Heart left ventricle (tissue), 16 donors: ENCODE measurements around the gene LZTFL1. TPM values are rescaled to one million over a fixed set of nuclear protein-coding genes. Genes with fewer than 3 reads are reported as not detected.

Experiments used
- ATAC-seq, 4 donors: fragments of 200-7000 bp; cut with Tn5 transposase; one replicate each; pipeline ENCODE4 v1.9.1; 2020 to 2022; ENCODE audit warnings: moderate library complexity in 4 of 4, mild to moderate bottlenecking in 3 of 4, moderate number of reproducible peaks in 1 of 4
- DNase-seq, 5 donors: peaks; one replicate each; pipeline ENCODE4 v3.0.0-alpha.2; 2020
- H3K27ac ChIP-seq, 12 donors: fragments of 200-600 bp; sonication (generic) in 4 of 12; one replicate each; pipeline versions ENCODE4 v1.5.0 to v1.8.0; 2016 to 2022; ENCODE audit warnings: mild to moderate bottlenecking in 2 of 12
- H3K27me3 ChIP-seq, 9 donors: fragments of 200-600 bp; sonication (generic) in 2 of 9; one replicate each; pipeline versions ENCODE4 v1.5.1 to v1.8.0; 2016 to 2022; ENCODE audit warnings: mild to moderate bottlenecking in 3 of 9
- H3K36me3 ChIP-seq, 9 donors: fragments of 200-600 bp; sonication (generic) in 2 of 9; one replicate each; pipeline versions ENCODE4 v1.5.0 to v1.8.0; 2018 to 2022; ENCODE audit warnings: mild to moderate bottlenecking in 2 of 9
- H3K4me1 ChIP-seq, 12 donors: fragments of 200-600 bp; sonication (generic) in 4 of 12; one replicate each; pipeline versions ENCODE4 v1.5.0 to v1.8.0; 2016 to 2022; ENCODE audit warnings: mild to moderate bottlenecking in 3 of 12
- H3K4me3 ChIP-seq, 12 donors: fragments of 200-600 bp; sonication (generic) in 4 of 12; one replicate each; pipeline versions ENCODE4 v1.5.0 to v1.8.0; 2017 to 2022; ENCODE audit warnings: mild to moderate bottlenecking in 9 of 12, moderate library complexity in 4 of 12
- H3K9me3 ChIP-seq, 12 donors: fragments of 200-600 bp; sonication (generic) in 4 of 12; one replicate each; pipeline versions ENCODE4 v1.5.0 to v1.8.0; 2016 to 2022; ENCODE audit warnings: mild to moderate bottlenecking in 1 of 12
- CTCF ChIP-seq, 12 donors: fragments of 200-600 bp; sonication (generic) in 4 of 12; IDR thresholded peaks; one replicate each; pipeline versions ENCODE4 v1.5.0 to v1.8.0; 2018 to 2022; ENCODE audit warnings: antibody characterized with exemption in 12 of 12, mild to moderate bottlenecking in 5 of 12
- POLR2A ChIP-seq, 2 donors: fragments of 450-650 bp; IDR thresholded peaks; one replicate each; pipeline ENCODE4 v1.6.1; 2017; ENCODE audit warnings: antibody characterized with exemption in 2 of 2, mild to moderate bottlenecking in 2 of 2, moderate library complexity in 2 of 2
- WGBS, 4 donors: extraction: QIAGEN DNeasy Blood & Tissue Kit in 2 of 4; methylation state at CpG; one replicate each; pipeline versions ENCODE4 v1.1.5 to v1.1.7; 2013 to 2018; 5-methylcytosine and 5-hydroxymethylcytosine counted together
- intact Hi-C, 10 donors: fragments of 100-400 bp; cut with DNase I; formaldehyde crosslinking; loops; one replicate each; pipeline versions ENCODE4 v1.11.1 to v1.14.2; 2022
- polyA plus RNA-seq, 2 donors: library from polyadenylated mRNA; stranded (reverse); fragments of 200-250 nt; gene quantifications; one replicate each; pipeline ENCODE4 v1.2.3, GENCODE V29; 2013
- total RNA-seq, 9 donors: library from RNA; depleted of rRNA in 2 of 9; stranded (reverse); fragments of >200 nt in 2 of 9; fragmentation: NEBNext Ultra II Directional in 3 of 9; extraction: Animal tissue kit (Norgen Biotek cat#: 25700) in 3 of 9; gene quantifications; one replicate each; pipeline versions ENCODE4 v1.1.0 to v1.2.4, GENCODE V29; 2016 to 2023
- donor health status: ischemic (EF 13 %, LVEDD 7.1; RV severe dilation, severe dysfunction).
- donor health status: healthy with polysubstance abuse.
- donor health status: DM: no; HTN: yes; CAD: no.
- donor health status: DM: no; HTN: no; CAD: no.
- donor health status: ischemic (EF 25% LVEDD 6.9; RV normal size, moderate dysfunction).
- donor health status: ischemic (EF 25% LVEDD 5.7; RV mildly dilated, moderate dysfunction).
- donor health status: healthy.
- donor health status: DM: yes; HTN: yes; CAD: no.
- donor health status: ischemic (EF 35%, LVEDD 5.7; RV mildly dilated, moderate dysfunction).
- donor health status: nonischemic (EF 11% LVEDD 7.7; RV severe dilation, severe dysfunction).
- donor health status: DM: yes; HTN: yes; CAD: no.
- donor health status: PGD.
- donor health status: ischemic (EF 29% LVEDD 5.4; RV normal size, mild dysfunction).
- donor health status: nonischemic (EF 23%, LVEDD 6.1; RV moderate dilation, normal function).

The LZTFL1 gene
- total and polyA plus RNA-seq, 11 donors, result 1.7 to 13.1 (median 8.8) TPM

DNA sequence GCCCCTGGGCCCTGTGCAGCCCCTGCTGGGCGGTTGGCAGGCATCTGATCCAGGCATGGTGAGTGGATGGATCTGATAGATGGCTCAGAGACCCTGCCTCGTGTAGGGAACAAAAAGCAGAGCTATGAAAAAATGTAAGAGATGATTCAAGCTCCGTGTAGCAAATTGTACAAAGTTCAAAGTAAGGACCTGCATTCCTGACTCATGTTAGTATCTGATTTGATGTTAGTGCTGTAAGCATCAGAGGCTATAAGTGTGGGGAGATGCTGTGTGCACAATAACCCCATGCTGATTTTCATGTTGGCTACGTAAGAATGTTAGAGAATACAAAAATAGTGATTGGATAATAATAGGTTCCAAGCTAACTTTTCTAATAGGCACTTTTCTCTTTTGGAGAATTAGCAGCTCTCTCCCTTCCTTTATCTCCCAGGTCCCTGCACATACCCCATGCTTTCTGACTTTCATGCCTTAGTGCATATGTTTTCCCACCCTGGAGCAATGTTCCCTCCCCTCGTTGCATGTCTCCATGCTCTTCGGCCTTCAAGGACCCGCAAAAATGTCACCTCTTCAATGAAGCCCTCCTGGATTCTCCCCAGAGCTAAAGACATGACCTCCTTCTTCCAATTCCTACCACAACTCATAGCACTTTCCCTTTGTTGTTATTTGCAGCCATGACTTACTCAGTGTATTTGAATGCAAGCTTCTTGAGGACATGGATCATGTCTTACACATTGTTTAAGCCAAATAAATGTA, 46.0 kb upstream of the LZTFL1 start:
- H3K9me3 ChIP-seq, result peaks cover 0 to 4% (median 0%) of the 10 kb centered on the region in 12 donors
- H3K36me3 ChIP-seq, result no peaks in the 10 kb centered on the region
- DNase-seq (no peak), ATAC-seq (no peak)
- TF ChIP-seq CTCF (IDR thresholded peaks at IDR 0.05), result no peak
- TF ChIP-seq POLR2A (IDR thresholded peaks at IDR 0.05), result no peak
- H3K27me3 ChIP-seq, result peaks cover 0 to 3% (median 0%) of the 10 kb centered on the region in 9 donors
- no peak overlapping the region for H3K27ac ChIP-seq
- intact Hi-C loops, result no loop called here
- no peaks in the 10 kb centered on the region for H3K4me1 ChIP-seq
- WGBS, 4 donors, result 63 to 69% (median 66%) methylated on average over 7 of the region's 7 CpGs
- H3K4me3 ChIP-seq, result no peak overlapping the region

DNA sequence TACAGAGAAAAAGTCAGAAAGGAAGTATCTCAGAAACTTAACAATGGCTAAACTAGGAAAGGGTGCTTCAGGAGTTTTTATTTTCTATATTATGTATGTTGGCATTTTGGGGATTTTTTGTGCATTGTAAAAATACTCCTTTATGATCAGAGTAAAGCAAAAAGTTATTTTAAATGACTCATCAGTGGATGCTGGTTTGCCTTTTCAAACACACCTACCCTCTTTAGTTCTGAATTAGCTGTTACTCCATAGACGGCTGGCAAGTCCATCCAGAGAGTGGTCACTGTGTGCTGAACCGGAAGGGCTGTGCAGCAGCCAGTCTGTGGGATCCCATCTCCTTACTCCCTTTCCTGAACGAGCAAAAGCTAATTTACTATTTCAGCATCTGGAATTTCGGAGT, 45.4 kb upstream of the LZTFL1 start:
- H3K36me3 ChIP-seq, result no peaks in the 10 kb centered on the region
- no peak overlapping the region for H3K4me3 ChIP-seq
- no peak for TF ChIP-seq CTCF (IDR thresholded peaks at IDR 0.05)
- no peak for TF ChIP-seq POLR2A (IDR thresholded peaks at IDR 0.05)
- H3K27me3 ChIP-seq, result peaks cover 0 to 3% (median 0%) of the 10 kb centered on the region in 9 donors
- WGBS, 4 donors, result 65 to 80% (median 72%) methylated on average over 4 of the region's 4 CpGs
- H3K9me3 ChIP-seq, result peaks cover 0 to 3% (median 0%) of the 10 kb centered on the region in 12 donors
- no peaks in the 10 kb centered on the region for H3K4me1 ChIP-seq
- intact Hi-C loops, result no loop called here
- DNase-seq (no peak), ATAC-seq (no peak)
- H3K27ac ChIP-seq, result no peak overlapping the region

- Histone ChIP-seq H3K27ac (no peak within 1 kb of the TSS), H3K9me3 (no peaks in the 10 kb centered on the region), H3K4me3 (no peak within 1 kb of the TSS), H3K4me1 (peaks cover 0 to 7% (median under 1%) of the 10 kb centered on the region in 12 donors), H3K27me3 (peaks cover 0 to 3% (median 0%) of the 10 kb centered on the region in 9 donors), H3K36me3 (no peaks in the 10 kb centered on the region)
- TF ChIP-seq POLR2A (IDR thresholded peaks at IDR 0.05) (no peak), CTCF (IDR thresholded peaks at IDR 0.05) (no peak)
- WGBS, 4 donors, result 78 to 87% (median 84%) methylated on average over 6 to 9 of the region's 9 CpGs
- intact Hi-C loops, result no loop called here
- no peak for ATAC-seq
- DNase-seq, result no peak
These were observed 44.2 kb upstream of the LZTFL1 start, which contains the start of gene CCR9 for GRCh38 chr3:45885979-45886705. TSS of gene CCR9 (plus strand) at chr3:45886543. CDS start at chr3:45894934, 8,391 bp downstream.
